ENCODE measurements around the gene CDK3.
"Not testable (repeated sequence)": the region's sequence is repeated elsewhere in the genome, so short reads cannot be mapped to it uniquely, and the experiment has no call there.

Gene CDK3

GRCh38 chr17:76017481-76018339, 17.1 kb downstream of the CDK3 start:
- DNase-seq = no peak

GRCh38 chr17:76018340-76018680, 17.7 kb downstream of the CDK3 start:
- DNase-seq = no peak

- no peak for DNase-seq
Observed at GRCh38 chr17:76018801-76019200, 18.1 kb downstream of the CDK3 start.

GRCh38 chr17:76019833-76020467, 19.3 kb downstream of the CDK3 start:
- DNase-seq = no peak

- DNase-seq = no peak
Observed at GRCh38 chr17:76022285-76022684, 21.6 kb downstream of the CDK3 start.

- no peak for DNase-seq
Observed at GRCh38 chr17:76022973-76023899, 22.6 kb downstream of the CDK3 start.

- DNase-seq = no peak
Observed at GRCh38 chr17:76023900-76024237, 23.2 kb downstream of the CDK3 start.

- no peak for DNase-seq
Observed at GRCh38 chr17:76024353-76024752, 23.7 kb downstream of the CDK3 start.

GRCh38 chr17:76025294-76025693, 24.6 kb downstream of the CDK3 start:
- DNase-seq = no peak

GRCh38 chr17:76026714-76027158, 26.1 kb downstream of the CDK3 start:
- no peak for DNase-seq

GRCh38 chr17:76027159-76027839, 26.6 kb downstream of the CDK3 start, which contains the start of gene EVPL:
EVPL (minus strand) TSS chr17:76027306; CDS start chr17:76027198, 108 bp downstream.
- DNase-seq = no peak

GRCh38 chr17:76032073-76032779, 31.6 kb downstream of the CDK3 start:
- DNase-seq = no peak

GRCh38 chr17:76032780-76033108, 32.1 kb downstream of the CDK3 start:
- DNase-seq = no peak

- DNase-seq = no peak
Observed at GRCh38 chr17:76033139-76033538, 32.5 kb downstream of the CDK3 start.

- DNase-seq = no peak
Observed at GRCh38 chr17:76034428-76035350, 34.0 kb downstream of the CDK3 start.

- no peak for DNase-seq
Observed at GRCh38 chr17:76036497-76037261, 36.0 kb downstream of the CDK3 start.

- DNase-seq = no peak
Observed at GRCh38 chr17:76038050-76038449, 37.4 kb downstream of the CDK3 start.

GRCh38 chr17:76039121-76039520, 38.5 kb downstream of the CDK3 start:
- no peak for DNase-seq

- no peak for DNase-seq
Observed at GRCh38 chr17:76040376-76040775, 39.7 kb downstream of the CDK3 start.

GRCh38 chr17:76042868-76043267, 42.2 kb downstream of the CDK3 start:
- not testable (repeated sequence) for DNase-seq
